ENCODE data around the gene ASCC1.

GRCh38 chr10:72109636-72110157 is 106.4 kb downstream of the ASCC1 start:
- TF ChIP-seq, protein P1, sequence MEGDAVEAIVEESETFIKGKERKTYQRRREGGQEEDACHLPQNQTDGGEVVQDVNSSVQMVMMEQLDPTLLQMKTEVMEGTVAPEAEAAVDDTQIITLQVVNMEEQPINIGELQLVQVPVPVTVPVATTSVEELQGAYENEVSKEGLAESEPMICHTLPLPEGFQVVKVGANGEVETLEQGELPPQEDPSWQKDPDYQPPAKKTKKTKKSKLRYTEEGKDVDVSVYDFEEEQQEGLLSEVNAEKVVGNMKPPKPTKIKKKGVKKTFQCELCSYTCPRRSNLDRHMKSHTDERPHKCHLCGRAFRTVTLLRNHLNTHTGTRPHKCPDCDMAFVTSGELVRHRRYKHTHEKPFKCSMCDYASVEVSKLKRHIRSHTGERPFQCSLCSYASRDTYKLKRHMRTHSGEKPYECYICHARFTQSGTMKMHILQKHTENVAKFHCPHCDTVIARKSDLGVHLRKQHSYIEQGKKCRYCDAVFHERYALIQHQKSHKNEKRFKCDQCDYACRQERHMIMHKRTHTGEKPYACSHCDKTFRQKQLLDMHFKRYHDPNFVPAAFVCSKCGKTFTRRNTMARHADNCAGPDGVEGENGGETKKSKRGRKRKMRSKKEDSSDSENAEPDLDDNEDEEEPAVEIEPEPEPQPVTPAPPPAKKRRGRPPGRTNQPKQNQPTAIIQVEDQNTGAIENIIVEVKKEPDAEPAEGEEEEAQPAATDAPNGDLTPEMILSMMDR (IDR thresholded peaks at IDR 0.05), result no peak
- TF ChIP-seq EP300 (IDR thresholded peaks at IDR 0.05) (no peak), POLR2AphosphoS5 (IDR thresholded peaks at IDR 0.05) (no peak), POLR2A (IDR thresholded peaks at IDR 0.05) (no peak)

Measured in stomach (tissue), 4 donors.